ENCODE data around the gene TRAF3IP1. TPM values are rescaled to one million over a fixed set of nuclear protein-coding genes. Genes with fewer than 3 reads are reported as not detected.

Gene TRAF3IP1
- total and polyA plus RNA-seq, 2 of the 13 experiments (the other 11 are each of a cell fraction or from before 2014, with no cell fraction given): 4.1 to 12.9 TPM

DNA sequence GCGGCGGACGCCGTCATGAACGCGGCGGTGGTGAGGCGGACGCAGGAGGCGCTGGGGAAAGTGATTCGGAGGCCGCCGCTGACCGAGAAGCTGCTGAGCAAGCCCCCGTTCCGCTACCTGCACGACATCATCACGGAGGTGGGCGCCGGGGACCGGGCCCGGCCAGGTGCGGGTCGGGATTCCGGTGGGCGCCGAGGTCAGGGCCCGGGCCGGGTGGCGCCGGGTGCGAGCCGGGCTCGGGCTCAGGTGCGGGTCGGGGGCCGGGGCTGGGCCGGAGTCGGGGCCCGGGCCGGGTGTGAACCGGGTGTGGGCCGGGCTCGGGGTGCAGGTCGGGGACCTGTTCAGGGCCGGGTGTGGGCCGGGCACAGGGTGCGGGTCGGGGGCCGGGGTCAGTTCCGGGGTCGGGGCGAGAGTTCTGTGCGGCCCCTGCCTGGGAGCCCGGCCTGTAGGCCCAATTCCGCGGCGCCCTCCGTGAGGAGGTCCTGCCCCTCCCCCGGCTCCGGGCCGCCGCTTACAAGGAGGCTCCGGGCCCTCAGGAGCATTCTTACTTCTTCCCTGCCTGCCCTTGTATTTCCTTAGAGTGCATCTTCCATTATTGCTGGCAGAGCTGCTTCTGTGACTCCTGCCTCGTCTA is 447 bp downstream of the TRAF3IP1 start (continued):
- TF ChIP-seq KAT7 (CRISPR knock-in tag; IDR thresholded peaks at IDR 0.05; ENCODE audit: borderline replicate concordance) (peak; percentile 3; the same call in 1 of the 2 replicates), FIP1L1 (IDR thresholded peaks at IDR 0.05; ENCODE audit: borderline replicate concordance, insufficient read depth, low read depth, low read length) (no peak), ZFY (CRISPR knock-in tag; IDR thresholded peaks at IDR 0.05) (peak; percentile 49), ZNF687 (CRISPR knock-in tag; IDR thresholded peaks at IDR 0.05) (peak; percentile 22; the same call in 1 of the 2 replicates), SAFB2 (CRISPR knock-in tag; IDR thresholded peaks at IDR 0.05; ENCODE audit: borderline replicate concordance, low read depth) (0 out of 2 replicates have a peak, but pooled peaks have one; percentile 43), MIXL1 (CRISPR knock-in tag; IDR thresholded peaks at IDR 0.05) (no peak), SIX1 (CRISPR knock-in tag; IDR thresholded peaks at IDR 0.05; ENCODE audit: borderline replicate concordance) (no peak), ZNF563 (CRISPR knock-in tag; IDR thresholded peaks at IDR 0.05) (peak; percentile 56; the same call in 1 of the 2 replicates), NR0B2 (CRISPR knock-in tag; IDR thresholded peaks at IDR 0.05) (no peak; the same call in 1 of the 2 replicates), ZNF431 (CRISPR knock-in tag; IDR thresholded peaks at IDR 0.05; ENCODE audit: borderline replicate concordance, low read depth) (0 out of 2 replicates have a peak, but pooled peaks have one; percentile 32), ZNF567 (CRISPR knock-in tag; IDR thresholded peaks at IDR 0.05; ENCODE audit: borderline replicate concordance) (0 out of 2 replicates have a peak, but pooled peaks have one; percentile 17), ZBTB25 (CRISPR knock-in tag; IDR thresholded peaks at IDR 0.05) (peak; percentile 5; the same call in 1 of the 2 replicates), CEBPB (IDR thresholded peaks at IDR 0.05; ENCODE audit: borderline replicate concordance, low read depth, low read length) (no peak), ZNF558 (CRISPR knock-in tag; IDR thresholded peaks at IDR 0.05; ENCODE audit: borderline replicate concordance) (0 out of 2 replicates have a peak, but pooled peaks have one; percentile 31), ZNF781 (CRISPR knock-in tag; IDR thresholded peaks at IDR 0.05; ENCODE audit: borderline replicate concordance, not compliant biosample characterization) (no peak), SATB2 (CRISPR knock-in tag; IDR thresholded peaks at IDR 0.05) (no peak), KAT2B (IDR thresholded peaks at IDR 0.05; ENCODE audit: borderline replicate concordance, low read depth, low read length) (no peak), KDM3A (CRISPR knock-in tag; IDR thresholded peaks at IDR 0.05; ENCODE audit: low read depth) (no peak), PHF20 (CRISPR knock-in tag; IDR thresholded peaks at IDR 0.05) (peak; percentile 34; the same call in 1 of the 2 replicates), KDM4B (CRISPR knock-in tag; IDR thresholded peaks at IDR 0.05) (no peak)
- TF ChIP-seq, protein P1, sequence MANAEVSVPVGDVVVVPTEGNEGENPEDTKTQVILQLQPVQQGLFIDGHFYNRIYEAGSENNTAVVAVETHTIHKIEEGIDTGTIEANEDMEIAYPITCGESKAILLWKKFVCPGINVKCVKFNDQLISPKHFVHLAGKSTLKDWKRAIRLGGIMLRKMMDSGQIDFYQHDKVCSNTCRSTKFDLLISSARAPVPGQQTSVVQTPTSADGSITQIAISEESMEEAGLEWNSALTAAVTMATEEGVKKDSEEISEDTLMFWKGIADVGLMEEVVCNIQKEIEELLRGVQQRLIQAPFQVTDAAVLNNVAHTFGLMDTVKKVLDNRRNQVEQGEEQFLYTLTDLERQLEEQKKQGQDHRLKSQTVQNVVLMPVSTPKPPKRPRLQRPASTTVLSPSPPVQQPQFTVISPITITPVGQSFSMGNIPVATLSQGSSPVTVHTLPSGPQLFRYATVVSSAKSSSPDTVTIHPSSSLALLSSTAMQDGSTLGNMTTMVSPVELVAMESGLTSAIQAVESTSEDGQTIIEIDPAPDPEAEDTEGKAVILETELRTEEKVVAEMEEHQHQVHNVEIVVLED (CRISPR knock-in tag; IDR thresholded peaks at IDR 0.05; ENCODE audit: borderline replicate concordance): no peak
- TF ChIP-seq, protein P2, sequence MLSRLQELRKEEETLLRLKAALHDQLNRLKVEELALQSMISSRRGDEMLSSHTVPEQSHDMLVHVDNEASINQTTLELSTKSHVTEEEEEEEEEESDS (CRISPR knock-in tag; IDR thresholded peaks at IDR 0.05; ENCODE audit: borderline replicate concordance): no peak
